PFSK-1 (cell line): ENCODE measurements around the gene AGPAT3.

ENCODE experiments used
- FOXP2 ChIP-seq: optimal IDR thresholded peaks from 2 replicates; pipeline ENCODE3; 2011; ENCODE audit warnings: borderline replicate concordance, control low read depth, inconsistent platforms; ENCODE audit not compliant: insufficient read depth; ENCODE audit errors: extremely low read length, extremely low read depth
- POLR2AphosphoS5 ChIP-seq: IDR thresholded peaks from 2 replicates; pipeline ENCODE4 v1.6.1; 2012; ENCODE audit warnings: low read depth, mild to moderate bottlenecking, control low read depth, low read length, moderate library complexity
- REST ChIP-seq, 2 experiments: IDR thresholded peaks; 2 replicates each; pipeline versions ENCODE4 v1.6.1 to v1.8.0; 2011 to 2012; ENCODE audit warnings: low read depth in 2 of 2, low read length in 2 of 2, control low read depth in 1 of 2, inconsistent platforms in 1 of 2, mild to moderate bottlenecking in 1 of 2, moderate library complexity in 1 of 2; ENCODE audit not compliant: insufficient read depth in 1 of 2
- SIN3A ChIP-seq: IDR thresholded peaks from 2 replicates; pipeline ENCODE4 v1.6.1; 2012; ENCODE audit warnings: mild to moderate bottlenecking, low read length, moderate library complexity, borderline replicate concordance; ENCODE audit not compliant: insufficient read depth
- TAF1 ChIP-seq: IDR thresholded peaks from 2 replicates; pipeline ENCODE4 v1.6.1; 2012; ENCODE audit warnings: low read length, control low read depth, borderline replicate concordance; ENCODE audit not compliant: insufficient read depth

Gene AGPAT3

GRCh38 chr21:43905726-43906455 lies 40.9 kb downstream of the AGPAT3 start:
- TF ChIP-seq POLR2AphosphoS5 (no peak), TAF1 (no peak), FOXP2 (no peak), REST (IDR thresholded peaks at IDR 0.05; ENCODE audit: insufficient read depth in 1 of 2, low read depth in 2 of 2, low read length in 2 of 2) (no peak), SIN3A (no peak)

- no peak for TF ChIP-seq POLR2AphosphoS5
- no peak for TF ChIP-seq REST (IDR thresholded peaks at IDR 0.05; ENCODE audit: insufficient read depth in 1 of 2, low read depth in 2 of 2, low read length in 2 of 2)
- TF ChIP-seq TAF1, result no peak
- no peak for TF ChIP-seq FOXP2
- TF ChIP-seq SIN3A, result no peak
These were observed 41.8 kb downstream of the AGPAT3 start for GRCh38 chr21:43906585-43907370.

DNA sequence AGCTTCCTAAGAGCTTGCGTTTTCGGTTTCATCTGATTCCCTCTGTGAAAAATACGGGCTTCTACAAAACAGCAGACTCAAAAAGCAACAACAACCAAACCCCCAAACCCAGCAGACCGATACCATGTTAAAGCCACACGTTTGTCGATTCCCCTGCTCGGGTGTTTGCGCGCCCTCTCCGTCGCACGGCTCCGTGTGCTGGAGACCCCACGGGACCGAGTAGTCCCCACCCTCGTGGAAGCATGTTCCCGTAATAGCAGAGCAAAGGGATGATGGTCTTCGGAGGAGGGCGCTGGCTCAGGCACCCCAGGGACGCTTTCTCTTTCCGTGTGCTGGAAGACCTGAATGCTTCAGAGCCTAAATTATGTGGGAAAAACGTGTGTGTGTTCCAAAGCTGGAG lies 42.7 kb downstream of the AGPAT3 start:
- no peak for TF ChIP-seq REST (IDR thresholded peaks at IDR 0.05; ENCODE audit: insufficient read depth in 1 of 2, low read depth in 2 of 2, low read length in 2 of 2)
- no peak for TF ChIP-seq FOXP2
- TF ChIP-seq POLR2AphosphoS5, result no peak
- no peak for TF ChIP-seq SIN3A
- no peak for TF ChIP-seq TAF1

- TF ChIP-seq SIN3A (no peak), POLR2AphosphoS5 (no peak), TAF1 (no peak), FOXP2 (no peak), REST (IDR thresholded peaks at IDR 0.05; ENCODE audit: insufficient read depth in 1 of 2, low read depth in 2 of 2, low read length in 2 of 2) (no peak)
These were observed 43.1 kb downstream of the AGPAT3 start for GRCh38 chr21:43908167-43908566.
